HT-29 (cell line): ENCODE measurements around the gene ABHD6. TPM values are rescaled to one million over a fixed set of nuclear protein-coding genes. Genes with fewer than 3 reads are reported as not detected.
"Not testable (repeated sequence)": the region's sequence is repeated elsewhere in the genome, so short reads cannot be mapped to it uniquely, and the experiment has no call there.

Source experiments
- DNase-seq: peaks from one replicate; pipeline ENCODE4 v3.0.0-alpha.2; 2015; ENCODE audit warnings: low spot score
- total RNA-seq: library from RNA; depleted of rRNA; stranded (reverse); fragments of >200 nt; shearing (Covaris generic); gene quantifications from 2 replicates; pipeline ENCODE4 v1.2.3, GENCODE V29; 2014

ABHD6 gene
- total RNA-seq, 1 experiment from 2014 or later, result 10.5 TPM

- not testable (repeated sequence) for DNase-seq
Observed at GRCh38 chr3:58273362-58273761, 35.8 kb downstream of the ABHD6 start.

DNA sequence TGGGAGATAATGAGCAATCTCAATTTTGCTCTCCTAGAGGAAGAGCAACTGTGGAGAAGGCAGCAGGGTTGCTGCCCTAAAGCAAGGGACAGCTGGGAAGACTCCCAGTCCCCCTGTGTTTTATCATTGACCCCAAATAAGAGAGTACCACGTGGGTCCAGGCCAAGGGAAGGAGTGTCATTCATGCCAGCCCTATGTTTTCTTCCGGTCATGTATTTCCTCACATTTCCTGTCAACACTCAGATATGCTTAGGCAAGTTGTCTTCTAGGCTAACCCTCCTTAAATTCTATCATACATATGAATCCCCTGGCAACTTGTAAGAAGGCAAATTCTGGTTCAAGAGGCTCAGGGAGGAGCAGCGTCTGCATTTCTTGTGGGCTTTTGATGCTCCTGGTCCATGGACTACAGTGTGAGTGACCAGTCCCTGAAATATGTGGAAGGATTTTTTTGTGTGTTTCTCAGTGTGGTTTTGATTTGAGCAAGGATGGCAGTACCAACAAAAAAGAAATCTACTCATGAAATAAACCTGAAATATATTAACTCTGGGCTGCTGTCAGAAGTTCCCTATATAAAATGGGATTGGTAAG, 36.5 kb downstream of the ABHD6 start:
- DNase-seq, result no peak

GRCh38 chr3:58281069-58281468, 43.5 kb downstream of the ABHD6 start:
- DNase-seq, result no peak

GRCh38 chr3:58285334-58285733, 47.7 kb downstream of the ABHD6 start:
- DNase-seq, result no peak

DNA sequence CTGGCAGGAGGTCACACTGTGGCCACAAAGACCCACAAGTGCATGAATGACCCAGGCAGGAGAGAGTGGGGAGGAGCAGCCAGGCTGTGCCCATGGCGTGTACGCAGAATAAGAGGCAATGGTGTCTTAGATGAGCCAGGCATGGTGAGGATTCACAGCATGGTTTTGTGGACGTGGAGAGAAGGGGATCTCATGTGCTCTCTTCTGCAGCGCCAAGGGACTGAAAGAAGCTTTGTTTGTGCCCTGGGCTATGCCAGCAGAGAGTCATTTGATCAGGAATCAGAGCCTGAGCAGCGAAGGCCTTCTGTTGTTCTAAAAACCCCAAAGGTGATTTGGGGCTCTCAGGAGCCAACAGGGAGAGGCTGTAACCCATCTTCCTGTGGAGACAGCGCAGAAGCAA, 49.8 kb downstream of the ABHD6 start:
- no peak for DNase-seq

DNA sequence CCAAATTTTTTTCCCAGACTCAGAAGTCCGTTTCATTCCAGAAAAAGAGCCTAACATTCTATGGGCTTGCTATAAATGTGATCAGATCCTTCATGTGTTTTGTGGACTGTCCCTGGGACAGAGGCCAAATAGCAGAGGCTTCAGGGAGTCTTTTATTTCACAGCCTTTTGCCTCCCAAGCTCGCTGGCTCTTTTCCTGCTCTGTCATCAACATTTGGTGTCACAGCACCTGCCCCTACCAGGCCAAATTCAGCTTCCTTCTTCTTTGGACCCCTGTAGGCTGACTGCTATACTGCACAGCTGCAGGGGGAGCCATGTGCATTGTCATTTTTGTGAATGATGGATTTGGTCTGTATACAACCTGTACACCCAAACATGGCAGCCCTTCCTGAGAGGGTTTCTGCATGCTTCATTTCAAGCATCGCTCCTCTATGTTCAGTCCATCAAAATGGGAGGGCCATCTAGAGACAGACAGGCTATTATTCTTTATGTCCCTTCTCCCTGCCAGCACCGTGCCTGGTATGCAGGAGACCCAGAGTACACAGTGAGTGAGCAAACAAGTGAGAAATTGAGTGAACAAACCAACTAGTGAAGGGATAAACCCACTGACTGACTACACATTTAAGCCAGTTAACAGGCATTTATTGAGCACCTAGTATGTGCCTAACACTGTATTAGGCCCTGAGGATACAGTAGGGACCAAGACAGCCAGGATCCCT, 50.6 kb downstream of the ABHD6 start:
- DNase-seq, result no peak

- not testable (repeated sequence) for DNase-seq
Observed at GRCh38 chr3:58288964-58289613, 51.5 kb downstream of the ABHD6 start.

DNA sequence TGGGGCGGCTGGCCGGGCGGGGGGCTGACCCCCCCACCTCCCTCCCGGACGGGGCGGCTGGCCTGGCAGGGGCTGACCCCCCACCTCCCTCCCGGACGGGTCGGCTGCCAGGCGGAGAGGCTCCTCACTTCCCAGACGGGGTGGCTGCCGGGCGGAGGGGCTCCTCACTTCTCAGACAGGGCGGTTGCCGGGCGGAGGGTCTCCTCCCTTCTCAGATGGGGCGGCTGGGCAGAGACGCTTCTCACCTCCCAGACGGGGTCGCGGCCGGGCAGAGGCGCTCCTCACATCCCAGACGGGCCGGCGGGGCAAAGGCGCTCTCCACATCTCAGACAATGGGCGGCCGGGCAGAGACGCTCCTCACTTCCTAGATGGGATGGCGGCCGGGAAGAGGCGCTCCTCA, 52.9 kb downstream of the ABHD6 start:
- not testable (repeated sequence) for DNase-seq

DNA sequence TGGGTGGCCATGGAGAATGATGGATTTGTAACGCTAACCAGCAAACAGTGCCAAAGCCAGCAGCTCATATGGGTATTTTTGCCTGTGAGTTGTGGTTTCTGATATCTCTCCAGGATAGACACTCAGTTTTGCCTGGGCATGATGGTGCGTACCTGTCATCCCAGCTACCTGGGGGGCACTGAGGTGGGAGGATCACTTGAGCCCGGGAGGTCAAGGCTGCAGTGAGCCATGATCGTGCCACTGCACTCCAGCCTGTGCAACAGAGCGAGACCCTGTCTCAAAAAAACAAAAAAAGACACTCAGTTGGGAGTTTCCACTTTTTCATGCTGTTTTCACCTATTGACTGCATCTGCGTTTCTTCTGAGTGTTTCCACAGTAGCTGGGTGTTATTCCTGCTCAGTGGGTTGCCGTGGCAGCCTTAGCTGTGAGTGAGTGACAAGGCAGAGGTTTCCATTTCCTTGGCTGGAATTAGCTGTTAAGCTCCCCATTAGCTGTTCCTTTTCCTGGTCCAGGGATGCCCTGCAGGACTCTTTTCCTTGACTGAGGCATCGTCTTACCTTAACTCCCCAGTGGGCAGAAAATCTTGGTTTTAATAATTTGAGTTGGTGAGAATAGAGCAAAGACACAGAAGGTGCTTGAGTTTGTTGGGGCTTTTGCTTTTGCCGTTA, 54.2 kb downstream of the ABHD6 start:
- no peak for DNase-seq

DNA sequence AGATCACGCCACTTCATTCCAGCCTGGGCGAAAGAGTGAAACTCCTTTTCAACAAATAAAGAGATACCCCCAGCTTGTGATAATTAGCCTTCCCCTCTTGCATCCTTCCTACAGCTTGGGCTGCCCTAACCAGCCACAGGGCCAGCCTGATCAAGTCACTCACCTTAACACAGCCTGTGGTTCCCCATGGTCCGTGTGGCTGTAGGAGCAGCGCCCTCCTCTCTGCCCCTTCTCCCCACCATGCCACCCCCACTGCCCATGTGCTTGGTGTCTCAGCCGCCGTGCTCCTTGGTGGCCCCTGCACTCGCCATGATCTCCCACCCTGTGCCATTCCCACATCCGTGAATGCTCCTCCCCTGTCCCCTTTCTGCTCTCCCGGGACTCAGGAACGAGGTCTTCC, 55.3 kb downstream of the ABHD6 start:
- DNase-seq, result no peak

DNA sequence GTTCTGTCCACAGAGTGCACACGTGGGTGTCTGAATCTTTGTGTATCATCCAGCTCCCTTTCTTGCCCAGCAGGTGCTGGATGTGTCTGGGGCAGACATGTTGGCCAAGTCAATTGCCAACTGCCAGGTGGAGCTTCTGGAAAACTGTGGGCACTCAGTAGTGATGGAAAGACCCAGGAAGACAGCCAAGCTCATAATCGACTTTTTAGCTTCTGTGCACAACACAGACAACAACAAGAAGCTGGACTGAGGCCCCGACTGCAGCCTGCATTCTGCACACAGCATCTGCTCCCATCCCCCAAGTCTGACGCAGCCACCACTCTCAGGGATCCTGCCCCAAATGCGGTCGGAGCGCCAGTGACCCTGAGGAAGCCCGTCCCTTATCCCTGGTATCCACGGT, 55.9 kb downstream of the ABHD6 start:
- no peak for DNase-seq

DNA sequence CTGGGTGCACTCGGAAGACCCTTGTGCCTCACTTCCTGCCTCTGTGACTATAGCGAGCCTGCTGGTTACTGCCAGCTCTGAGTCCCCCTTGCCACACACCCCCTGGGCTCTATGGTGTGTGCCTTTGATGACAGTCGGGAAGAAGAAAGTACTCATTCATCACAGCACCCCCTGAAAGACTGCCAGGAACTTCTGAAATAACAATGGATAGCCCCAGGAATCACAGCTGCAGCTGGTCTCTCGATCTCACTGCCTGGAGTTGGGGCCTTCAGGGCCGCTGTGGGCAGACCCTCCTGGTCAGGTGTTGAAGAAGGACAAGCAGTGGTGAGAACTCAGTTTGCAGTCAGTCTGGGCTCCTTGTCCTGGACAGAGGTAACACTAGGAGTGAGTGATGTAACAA, 58.7 kb downstream of the ABHD6 start:
- DNase-seq, result no peak

DNA sequence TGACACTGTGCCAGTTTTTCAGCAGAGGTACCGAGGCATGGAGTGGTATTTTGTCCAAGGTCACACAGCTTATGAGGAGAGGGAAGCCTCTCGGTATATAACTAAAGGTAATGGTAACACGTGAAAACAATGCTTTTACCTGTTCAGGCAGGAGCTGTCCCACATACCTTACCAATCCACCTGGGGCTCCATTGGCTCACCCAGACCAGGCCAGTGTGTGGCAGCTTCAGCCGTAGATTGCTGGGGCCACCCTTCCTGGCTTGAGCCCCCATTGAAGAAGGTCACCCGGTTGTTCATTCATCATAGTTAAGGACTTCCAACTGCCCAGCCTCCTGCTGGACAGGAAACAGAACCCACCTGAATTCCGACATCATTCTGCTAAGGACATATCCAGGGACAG, 59.3 kb downstream of the ABHD6 start:
- no peak for DNase-seq

- no peak for DNase-seq
Observed at GRCh38 chr3:58298190-58298589, 60.6 kb downstream of the ABHD6 start.

GRCh38 chr3:58299075-58299474, 61.5 kb downstream of the ABHD6 start:
- no peak for DNase-seq

- DNase-seq, result peak; percentile 28
Observed at GRCh38 chr3:58299839-58300516, 62.4 kb downstream of the ABHD6 start.

- peak; percentile 96 for DNase-seq
Observed at GRCh38 chr3:58305882-58306711, 68.5 kb downstream of the ABHD6 start, which contains the start of the genes HTD2 and RPP14. HTD2 (plus strand) TSS chr3:58306520; CDS start chr3:58317614, 11,094 bp downstream. RPP14 (plus strand) TSS chr3:58306245; CDS start chr3:58310330, 4,085 bp downstream.

GRCh38 chr3:58307639-58308215, 70.1 kb downstream of the ABHD6 start:
- DNase-seq, result peak; percentile 56

- no peak for DNase-seq
Observed at GRCh38 chr3:58308728-58309127, 71.1 kb downstream of the ABHD6 start.

DNA sequence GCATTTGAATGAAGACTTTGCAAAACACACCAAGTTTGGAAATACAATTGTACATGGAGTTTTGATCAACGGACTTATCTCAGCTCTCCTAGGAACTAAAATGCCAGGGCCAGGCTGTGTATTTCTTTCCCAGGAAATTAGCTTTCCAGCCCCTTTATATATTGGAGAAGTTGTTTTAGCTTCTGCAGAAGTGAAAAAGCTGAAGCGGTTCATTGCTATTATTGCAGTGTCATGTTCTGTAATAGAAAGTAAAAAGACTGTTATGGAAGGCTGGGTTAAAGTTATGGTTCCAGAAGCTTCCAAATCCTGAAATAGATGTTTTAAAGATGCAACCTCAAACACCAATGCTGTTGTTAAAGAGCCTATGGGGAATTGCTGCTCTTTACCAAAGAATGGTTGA, 80.2 kb downstream of the ABHD6 start:
- DNase-seq, result no peak
